ENCODE data around the gene GPC3. TPM values are rescaled to one million over a fixed set of nuclear protein-coding genes. Genes with fewer than 3 reads are reported as not detected.
"Not testable (repeated sequence)": the region's sequence is repeated elsewhere in the genome, so short reads cannot be mapped to it uniquely, and the experiment has no call there.

Gene GPC3
- total RNA-seq, 1 experiment from 2014 or later, result not detected

DNA sequence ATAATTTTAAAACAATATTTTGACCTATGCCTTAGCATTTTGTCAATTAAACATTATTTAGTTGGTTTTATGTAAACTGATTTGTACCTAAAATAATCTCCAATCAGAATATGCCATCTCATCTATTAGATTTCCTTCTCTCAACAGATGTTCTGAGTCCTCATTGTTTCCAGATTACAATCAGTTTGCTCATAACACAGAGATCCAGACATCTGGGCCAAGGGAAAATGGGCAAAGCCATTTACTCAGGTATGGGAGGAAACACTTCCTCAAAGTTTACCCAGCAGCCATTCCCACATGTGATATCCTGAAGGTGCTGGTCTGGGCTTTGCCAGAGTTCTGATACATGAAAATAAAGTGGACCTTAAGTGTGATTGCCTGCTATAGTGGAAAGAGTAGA, 352.2 kb downstream of the GPC3 start:
- no peaks in the 10 kb centered on the region for H3K9me3 ChIP-seq
- DNase-seq, result no peak
- no peak overlapping the region for H3K4me3 ChIP-seq
- H3K27me3 ChIP-seq, result no peaks in the 10 kb centered on the region
- H3K36me3 ChIP-seq, result no peaks in the 10 kb centered on the region

- H3K27me3 ChIP-seq, result no peaks in the 10 kb centered on the region
- DNase-seq, result no peak
- no peaks in the 10 kb centered on the region for H3K9me3 ChIP-seq
These were observed 355.0 kb downstream of the GPC3 start for GRCh38 chrX:133630362-133630761.

GRCh38 chrX:133627673-133628072, 357.7 kb downstream of the GPC3 start:
- H3K4me3 ChIP-seq, result no peak overlapping the region
- no peaks in the 10 kb centered on the region for H3K27me3 ChIP-seq
- H3K36me3 ChIP-seq, result no peaks in the 10 kb centered on the region
- DNase-seq, result no peak
- H3K9me3 ChIP-seq, result no peaks in the 10 kb centered on the region

More at GRCh38 chrX:133630362-133630761, 355.0 kb downstream of the GPC3 start:
- no peak overlapping the region for H3K4me3 ChIP-seq
- no peaks in the 10 kb centered on the region for H3K36me3 ChIP-seq

DNA sequence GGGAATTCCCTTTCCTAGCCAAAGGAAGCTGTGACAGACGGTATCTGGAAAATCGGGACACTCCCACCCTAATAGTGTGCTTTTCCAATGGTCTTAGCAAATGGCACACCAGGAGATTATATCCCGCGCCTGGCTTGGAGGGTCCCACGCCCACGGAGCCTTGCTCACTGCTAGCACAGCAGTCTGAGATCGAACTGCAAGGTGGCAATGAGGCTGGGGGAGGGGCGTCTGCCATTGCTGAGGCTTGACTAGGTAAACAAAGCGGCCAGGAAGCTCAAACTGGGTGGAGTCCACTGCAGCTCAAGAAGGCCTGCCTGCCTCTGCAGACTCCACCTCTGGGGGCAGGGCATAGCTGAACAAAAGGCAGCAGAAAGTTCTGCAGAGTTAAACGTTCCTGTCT, 364.0 kb downstream of the GPC3 start:
- not testable (repeated sequence) for H3K9me3 ChIP-seq, DNase-seq, H3K36me3 ChIP-seq, H3K27me3 ChIP-seq, H3K4me3 ChIP-seq

- DNase-seq, result no peak
- H3K9me3 ChIP-seq, result no peaks in the 10 kb centered on the region
- no peaks in the 10 kb centered on the region for H3K36me3 ChIP-seq
- no peak overlapping the region for H3K4me3 ChIP-seq
- no peaks in the 10 kb centered on the region for H3K27me3 ChIP-seq
These were observed 373.7 kb downstream of the GPC3 start for GRCh38 chrX:133611676-133612075.

GRCh38 chrX:133610056-133610455, 375.3 kb downstream of the GPC3 start:
- H3K4me3 ChIP-seq, result no peak overlapping the region
- H3K9me3 ChIP-seq, result no peaks in the 10 kb centered on the region
- no peaks in the 10 kb centered on the region for H3K36me3 ChIP-seq
- DNase-seq, result no peak
- H3K27me3 ChIP-seq, result no peaks in the 10 kb centered on the region

DNA sequence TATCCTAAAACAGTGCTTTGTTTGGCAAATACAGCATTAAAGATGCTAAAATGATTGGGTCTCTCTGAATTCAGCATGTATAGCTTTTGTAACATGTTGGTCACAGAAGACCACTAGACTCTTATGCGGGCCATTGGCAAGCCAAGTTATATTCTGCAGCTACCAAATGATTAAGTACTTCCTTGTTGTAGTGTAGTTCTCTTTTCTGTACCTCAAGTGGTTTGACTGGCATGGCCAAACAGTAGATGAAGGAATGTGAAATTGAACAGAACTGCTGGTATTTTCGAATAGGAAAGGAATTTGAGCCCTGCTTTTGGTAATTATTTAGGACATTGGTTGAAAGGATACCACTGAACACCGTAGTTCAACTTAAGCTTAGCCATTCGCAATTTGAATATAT, 376.2 kb downstream of the GPC3 start:
- Histone ChIP-seq H3K27me3 (no peaks in the 10 kb centered on the region), H3K9me3 (no peaks in the 10 kb centered on the region), H3K36me3 (no peaks in the 10 kb centered on the region), H3K4me3 (no peak overlapping the region)
- DNase-seq, result no peak

DNA sequence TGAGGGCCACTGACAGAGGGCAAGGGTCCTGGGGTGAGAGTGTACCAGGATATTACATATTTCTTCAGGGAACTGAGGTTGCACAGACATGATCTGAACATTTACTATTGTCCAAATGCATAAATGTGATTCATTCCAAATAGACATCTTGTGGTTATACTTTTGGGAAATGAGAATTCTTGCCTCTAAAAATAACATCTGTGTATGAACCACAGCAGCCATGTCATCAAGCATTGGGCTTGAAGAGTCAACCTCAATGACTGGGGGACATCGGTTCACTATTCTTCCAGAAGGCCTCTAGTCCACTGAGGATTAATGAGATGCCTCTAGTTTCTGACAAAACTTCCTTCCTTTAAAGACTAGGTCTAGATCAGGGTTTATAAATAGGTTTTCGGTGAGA, 377.0 kb downstream of the GPC3 start:
- Histone ChIP-seq H3K9me3 (no peaks in the 10 kb centered on the region), H3K4me3 (no peak overlapping the region), H3K36me3 (no peaks in the 10 kb centered on the region), H3K27me3 (no peaks in the 10 kb centered on the region)
- no peak for DNase-seq

DNA sequence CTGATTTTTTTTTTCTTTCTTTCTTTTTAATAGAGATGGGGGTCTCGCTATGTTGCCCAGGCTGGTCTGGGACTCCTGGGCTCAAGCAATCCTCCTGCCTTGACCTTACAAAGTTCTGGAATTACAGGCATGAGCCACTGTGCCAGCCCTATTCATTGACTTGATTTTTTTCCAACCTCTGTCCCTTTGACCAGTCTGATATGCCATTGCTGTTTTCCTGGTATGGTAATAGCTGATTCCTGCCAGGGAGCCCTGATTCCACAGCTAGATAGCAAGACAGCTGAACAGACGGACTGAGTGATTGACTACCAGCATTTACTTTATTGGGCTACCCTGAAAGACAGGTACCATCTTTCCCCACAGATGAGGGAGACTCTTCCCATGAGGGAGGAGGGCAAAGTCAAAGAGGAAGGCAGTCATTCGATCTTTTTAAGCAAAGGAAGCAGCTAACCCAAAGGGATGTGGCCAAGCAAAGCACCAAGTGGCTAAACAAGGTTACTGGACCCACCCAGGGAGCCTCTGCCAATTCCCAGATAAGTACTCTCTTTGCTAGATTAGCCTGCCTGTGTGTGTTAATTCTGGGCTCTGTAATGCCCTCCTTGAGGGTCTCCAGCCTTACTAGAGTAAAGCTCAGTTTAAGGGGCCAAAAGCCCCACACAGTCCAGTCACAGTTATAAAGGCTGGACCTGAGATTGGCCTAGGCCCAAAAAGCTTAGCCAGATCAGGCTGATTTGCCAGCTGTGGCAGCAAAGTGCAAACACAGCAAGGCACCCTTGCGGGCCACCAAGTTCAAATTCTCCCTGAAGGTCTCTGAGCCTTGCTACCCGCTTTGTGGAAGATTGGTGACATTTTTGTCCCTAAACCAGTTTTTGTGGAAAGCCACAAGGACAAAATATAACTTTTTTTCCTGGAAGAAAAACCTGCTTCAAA, 377.7 kb downstream of the GPC3 start:
- Histone ChIP-seq H3K9me3 (no peaks in the 10 kb centered on the region), H3K4me3 (no peak overlapping the region), H3K27me3 (no peaks in the 10 kb centered on the region), H3K36me3 (no peaks in the 10 kb centered on the region)
- no peak for DNase-seq

- Histone ChIP-seq H3K36me3 (no peaks in the 10 kb centered on the region), H3K4me3 (no peak overlapping the region), H3K9me3 (no peaks in the 10 kb centered on the region), H3K27me3 (no peaks in the 10 kb centered on the region)
- DNase-seq, result no peak
These were observed 378.4 kb downstream of the GPC3 start for GRCh38 chrX:133606990-133607389.

DNA sequence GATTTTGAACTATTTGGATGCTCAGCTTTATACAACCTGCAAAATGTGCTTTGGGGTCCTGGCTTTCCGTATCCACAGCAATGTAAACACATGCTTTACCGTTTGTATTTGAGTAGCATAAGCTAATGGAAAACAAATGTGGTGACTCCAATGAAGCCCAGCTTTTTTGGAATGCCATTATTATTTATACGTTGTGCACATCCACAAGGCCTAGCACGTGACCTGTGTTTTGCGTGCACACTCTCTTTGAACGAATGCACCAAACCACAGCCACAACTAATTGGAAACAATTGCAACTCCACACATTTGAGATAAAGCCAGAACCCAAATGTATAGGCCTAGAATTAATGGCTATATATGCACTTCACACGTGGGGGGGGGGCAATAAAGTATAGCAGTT, 380.6 kb downstream of the GPC3 start:
- Histone ChIP-seq H3K27me3 (no peaks in the 10 kb centered on the region), H3K9me3 (no peaks in the 10 kb centered on the region), H3K36me3 (no peaks in the 10 kb centered on the region), H3K4me3 (no peak overlapping the region)
- no peak for DNase-seq

- no peaks in the 10 kb centered on the region for H3K27me3 ChIP-seq
- no peak overlapping the region for H3K4me3 ChIP-seq
- H3K9me3 ChIP-seq, result no peaks in the 10 kb centered on the region
- no peaks in the 10 kb centered on the region for H3K36me3 ChIP-seq
- DNase-seq, result no peak
These were observed 382.5 kb downstream of the GPC3 start for GRCh38 chrX:133602881-133603280.

GRCh38 chrX:133601116-133601515, 384.3 kb downstream of the GPC3 start:
- no peaks in the 10 kb centered on the region for H3K36me3 ChIP-seq
- H3K27me3 ChIP-seq, result no peaks in the 10 kb centered on the region
- no peaks in the 10 kb centered on the region for H3K9me3 ChIP-seq
- no peak for DNase-seq
- H3K4me3 ChIP-seq, result no peak overlapping the region

DNA sequence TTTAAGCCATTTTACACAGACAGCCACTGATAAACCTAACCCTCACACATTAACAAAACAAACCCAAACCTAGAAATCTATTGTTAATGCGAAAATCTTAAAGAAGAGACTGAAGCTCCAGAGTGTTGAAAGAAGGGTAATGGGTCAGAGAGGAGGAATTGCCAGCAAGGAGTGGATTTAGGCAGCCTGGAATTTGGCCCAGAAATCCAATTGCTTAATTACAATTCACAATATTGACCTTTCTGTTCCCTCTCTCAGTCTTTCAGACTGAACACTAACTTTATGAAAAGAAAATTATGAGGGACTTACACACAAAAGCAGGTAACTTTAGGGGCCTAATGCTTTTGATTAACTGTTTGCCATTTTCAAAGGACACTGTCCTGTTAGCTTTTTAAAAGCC, 384.9 kb downstream of the GPC3 start:
- Histone ChIP-seq H3K9me3 (no peaks in the 10 kb centered on the region), H3K27me3 (no peaks in the 10 kb centered on the region), H3K4me3 (no peak overlapping the region), H3K36me3 (no peaks in the 10 kb centered on the region)
- no peak for DNase-seq

DNA sequence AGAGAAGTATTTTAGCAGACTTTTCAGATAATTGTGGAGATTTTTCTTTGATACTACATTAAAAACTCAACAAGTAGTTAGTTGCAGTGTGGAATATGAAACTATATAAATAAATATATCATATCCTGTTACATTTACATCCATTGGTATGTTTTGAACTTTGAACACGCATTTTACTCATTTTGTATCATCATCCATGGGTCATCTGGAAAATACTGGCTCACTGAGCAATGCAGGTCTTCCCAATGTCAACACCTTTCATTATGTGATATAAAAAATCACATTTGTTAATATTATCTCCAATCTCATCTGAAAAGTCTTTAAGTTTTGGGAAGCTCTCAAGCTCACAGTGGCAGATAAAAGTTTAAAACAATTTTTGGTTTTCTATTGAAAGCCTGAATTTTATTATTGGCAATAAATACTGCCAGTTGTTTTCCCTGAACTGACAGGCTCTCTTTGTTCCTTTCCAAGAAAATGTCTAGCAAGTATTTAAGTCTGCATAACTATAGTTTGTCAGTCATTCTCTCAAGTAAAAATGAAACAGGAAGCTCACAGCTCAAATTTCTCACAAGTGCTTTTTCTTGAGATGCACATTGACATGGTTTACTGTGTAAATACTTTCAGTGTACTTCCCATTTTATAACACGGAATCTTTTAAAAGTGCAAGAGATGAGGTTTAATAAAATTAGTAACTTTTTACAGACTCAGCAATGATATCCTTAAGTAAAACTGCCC, 386.6 kb downstream of the GPC3 start:
- no peak overlapping the region for H3K4me3 ChIP-seq
- H3K9me3 ChIP-seq, result no peaks in the 10 kb centered on the region
- DNase-seq, result no peak
- no peaks in the 10 kb centered on the region for H3K27me3 ChIP-seq
- no peaks in the 10 kb centered on the region for H3K36me3 ChIP-seq

DNA sequence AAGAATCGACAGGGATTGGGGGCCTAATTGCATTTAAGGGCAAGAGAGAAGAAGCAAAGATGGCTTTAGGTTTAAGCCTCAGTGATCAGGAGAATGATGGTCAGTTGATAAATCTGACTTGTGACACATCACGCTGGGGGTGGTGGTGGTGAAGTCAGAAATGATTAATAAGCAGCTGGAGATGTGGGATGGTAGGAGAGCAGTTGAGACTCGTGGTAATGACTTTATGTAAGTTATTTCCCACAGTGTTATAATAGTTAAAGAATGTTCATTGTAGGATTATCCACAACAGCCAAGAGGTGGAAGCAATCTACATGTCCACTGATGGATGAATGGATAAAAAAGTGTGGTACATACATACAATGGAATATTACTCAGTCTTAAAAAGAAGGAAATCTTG, 391.2 kb downstream of the GPC3 start:
- H3K36me3 ChIP-seq, result no peaks in the 10 kb centered on the region
- no peak for DNase-seq
- H3K27me3 ChIP-seq, result no peaks in the 10 kb centered on the region
- no peaks in the 10 kb centered on the region for H3K9me3 ChIP-seq
- no peak overlapping the region for H3K4me3 ChIP-seq

GRCh38 chrX:133593531-133593930, 391.9 kb downstream of the GPC3 start:
- no peak for DNase-seq
- Histone ChIP-seq H3K4me3 (no peak overlapping the region), H3K9me3 (no peaks in the 10 kb centered on the region), H3K36me3 (no peaks in the 10 kb centered on the region), H3K27me3 (no peaks in the 10 kb centered on the region)

Data from MG63 (cell line).